HFF-Myc (cell line): ENCODE results near the gene ASGR1.

Experiments
- DNase-seq: peaks from one replicate; pipeline ENCODE4 v3.0.0-alpha.2; 2011; ENCODE audit warnings: low read depth; ENCODE audit errors: extremely low read depth
- H3K4me3 ChIP-seq: replicated peaks from 2 replicates; pipeline ENCODE4 v1.5.1; 2011; ENCODE audit warnings: low read depth, mild to moderate bottlenecking, control low read depth, low read length
- TF ChIP-seq, protein P1 (sequence below): IDR thresholded peaks from 2 replicates; pipeline ENCODE4 v1.5.1; 2012; ENCODE audit warnings: mild to moderate bottlenecking, low read depth, low read length, control low read depth; ENCODE audit errors: missing control alignments

ASGR1 gene

GRCh38 chr17:7124923-7125322, 54.2 kb downstream of the ASGR1 start:
- H3K4me3 ChIP-seq = no peak overlapping the region
- DNase-seq = no peak
- TF ChIP-seq, protein P1, sequence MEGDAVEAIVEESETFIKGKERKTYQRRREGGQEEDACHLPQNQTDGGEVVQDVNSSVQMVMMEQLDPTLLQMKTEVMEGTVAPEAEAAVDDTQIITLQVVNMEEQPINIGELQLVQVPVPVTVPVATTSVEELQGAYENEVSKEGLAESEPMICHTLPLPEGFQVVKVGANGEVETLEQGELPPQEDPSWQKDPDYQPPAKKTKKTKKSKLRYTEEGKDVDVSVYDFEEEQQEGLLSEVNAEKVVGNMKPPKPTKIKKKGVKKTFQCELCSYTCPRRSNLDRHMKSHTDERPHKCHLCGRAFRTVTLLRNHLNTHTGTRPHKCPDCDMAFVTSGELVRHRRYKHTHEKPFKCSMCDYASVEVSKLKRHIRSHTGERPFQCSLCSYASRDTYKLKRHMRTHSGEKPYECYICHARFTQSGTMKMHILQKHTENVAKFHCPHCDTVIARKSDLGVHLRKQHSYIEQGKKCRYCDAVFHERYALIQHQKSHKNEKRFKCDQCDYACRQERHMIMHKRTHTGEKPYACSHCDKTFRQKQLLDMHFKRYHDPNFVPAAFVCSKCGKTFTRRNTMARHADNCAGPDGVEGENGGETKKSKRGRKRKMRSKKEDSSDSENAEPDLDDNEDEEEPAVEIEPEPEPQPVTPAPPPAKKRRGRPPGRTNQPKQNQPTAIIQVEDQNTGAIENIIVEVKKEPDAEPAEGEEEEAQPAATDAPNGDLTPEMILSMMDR = no peak

- no peak for DNase-seq
- no peak overlapping the region for H3K4me3 ChIP-seq
- TF ChIP-seq, protein P1 = no peak
Measured at GRCh38 chr17:7123844-7124243, 55.3 kb downstream of the ASGR1 start.
